Daoy (cell line): ENCODE measurements around the gene DNAJA4. TPM values are rescaled to one million over a fixed set of nuclear protein-coding genes. Genes with fewer than 3 reads are reported as not detected.

Source experiments
- DNase-seq: peaks from one replicate; pipeline ENCODE4 v3.0.0-alpha.2; 2015; ENCODE audit warnings: low read depth
- total RNA-seq: library from RNA; depleted of rRNA; stranded (reverse); fragments of >200 nt; shearing (Covaris generic); gene quantifications from 2 replicates; pipeline ENCODE4 v1.2.3, GENCODE V29; 2014

Gene DNAJA4
- total RNA-seq, 1 experiment from 2014 or later: 1.6 TPM

DNA sequence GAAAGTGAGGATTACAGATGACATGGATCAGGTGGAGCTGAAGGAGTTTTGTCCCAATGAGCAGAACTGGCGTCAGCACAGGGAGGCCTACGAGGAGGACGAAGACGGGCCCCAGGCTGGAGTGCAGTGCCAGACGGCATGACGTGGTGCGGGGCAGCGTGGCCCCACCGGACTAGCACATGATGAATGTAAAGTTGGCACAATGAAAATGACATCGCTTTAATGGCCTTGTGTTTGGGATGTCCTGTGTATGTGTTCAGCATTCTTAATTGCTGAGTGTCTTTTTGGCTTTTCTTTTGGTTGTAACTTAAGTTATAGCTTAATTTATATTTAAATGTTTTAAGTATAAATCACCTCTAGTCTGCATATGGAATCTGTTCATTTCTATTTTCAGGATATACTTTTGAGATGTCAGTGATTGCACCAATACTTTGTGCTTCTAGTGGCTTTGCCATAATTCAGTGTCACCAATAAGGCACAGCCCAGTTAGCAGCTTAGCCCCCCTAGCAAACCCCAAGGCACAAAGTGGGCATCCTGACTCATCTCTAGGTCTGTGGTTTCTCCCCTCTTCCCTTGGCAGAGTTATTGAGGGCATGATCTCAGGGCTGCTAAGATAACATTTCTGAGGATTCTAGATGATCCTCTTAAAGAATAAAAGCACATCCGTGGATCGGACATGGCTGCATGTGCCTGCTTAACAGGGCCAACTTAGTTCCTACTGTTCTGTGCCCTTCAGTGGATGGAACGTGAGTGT lies 16.1 kb downstream of the DNAJA4 start:
- no peak for DNase-seq

DNA sequence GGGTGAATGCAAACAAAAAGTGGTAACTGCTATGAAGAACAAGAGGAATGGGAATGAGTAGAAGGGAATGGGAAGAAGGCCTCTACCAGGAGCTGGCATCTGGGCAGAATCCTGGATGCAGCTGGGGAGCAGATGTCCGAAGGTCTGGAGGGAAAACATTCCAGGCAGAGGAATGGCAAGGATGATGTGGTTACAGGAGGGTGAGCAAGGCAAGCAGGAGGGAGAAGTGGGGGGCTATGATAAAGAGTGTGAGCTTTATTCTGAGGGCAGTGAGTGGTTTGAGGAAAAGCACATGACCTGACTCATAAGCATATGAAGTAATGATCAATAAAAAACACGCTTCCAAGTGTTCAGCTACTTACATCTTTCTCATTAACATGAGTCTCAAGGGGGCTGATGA lies 18.0 kb downstream of the DNAJA4 start:
- no peak for DNase-seq

DNA sequence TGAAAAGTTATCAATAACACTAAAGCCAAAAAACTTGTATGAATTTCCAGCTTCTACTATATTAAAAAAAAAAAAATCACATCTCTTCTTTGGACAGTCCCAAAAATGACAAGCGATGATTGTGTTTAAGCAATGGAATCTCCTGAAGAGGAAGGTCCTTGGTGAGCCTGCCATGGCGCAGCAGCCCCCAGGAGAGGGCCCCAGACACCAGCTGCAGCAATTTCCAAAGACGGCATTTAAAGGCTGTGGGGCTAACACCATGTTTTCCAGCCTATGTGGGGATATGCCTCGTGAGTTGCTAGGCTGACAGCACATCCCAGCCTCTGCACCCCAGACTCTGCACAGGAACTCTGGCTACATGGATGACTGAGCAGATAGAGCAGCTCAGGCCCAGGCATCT lies 20.4 kb downstream of the DNAJA4 start:
- DNase-seq: no peak

DNA sequence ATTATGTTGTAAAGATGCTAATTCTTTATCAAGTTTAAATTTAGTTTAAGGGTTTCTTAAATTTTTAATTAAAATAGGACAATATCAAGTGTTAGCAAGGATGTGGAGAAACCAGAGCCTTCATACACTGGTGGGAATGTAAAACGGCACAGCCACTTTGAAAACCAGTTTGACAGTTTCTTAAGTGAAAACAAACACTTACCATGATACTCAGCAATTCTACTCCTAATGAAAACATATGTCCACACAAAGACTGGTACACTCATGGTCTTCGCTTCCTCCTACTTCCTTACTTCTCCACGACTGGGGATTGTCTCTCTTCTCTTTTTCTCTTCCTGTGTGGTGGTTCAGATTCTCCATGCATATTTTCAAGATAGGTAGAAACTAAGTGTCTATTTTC lies 25.9 kb downstream of the DNAJA4 start:
- no peak for DNase-seq

DNA sequence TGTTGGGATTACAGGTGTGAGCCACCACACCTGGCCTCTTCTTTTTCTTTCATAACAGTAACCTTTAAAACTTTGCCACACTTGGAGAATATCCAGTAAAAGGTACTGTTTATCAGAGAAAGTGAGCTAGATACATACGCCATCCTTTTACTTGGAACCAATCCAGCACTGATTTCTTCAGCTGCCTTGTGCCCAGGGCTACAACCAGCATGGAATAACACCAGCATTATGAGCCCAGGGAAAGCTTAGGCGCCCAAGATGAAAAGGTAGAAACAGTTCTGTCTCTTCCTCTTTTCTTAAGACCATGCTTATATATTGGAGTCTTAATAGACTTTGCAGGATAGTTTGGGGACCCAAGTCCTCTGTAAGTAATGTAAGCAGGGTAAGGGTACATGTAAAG lies 26.7 kb downstream of the DNAJA4 start:
- no peak for DNase-seq

DNA sequence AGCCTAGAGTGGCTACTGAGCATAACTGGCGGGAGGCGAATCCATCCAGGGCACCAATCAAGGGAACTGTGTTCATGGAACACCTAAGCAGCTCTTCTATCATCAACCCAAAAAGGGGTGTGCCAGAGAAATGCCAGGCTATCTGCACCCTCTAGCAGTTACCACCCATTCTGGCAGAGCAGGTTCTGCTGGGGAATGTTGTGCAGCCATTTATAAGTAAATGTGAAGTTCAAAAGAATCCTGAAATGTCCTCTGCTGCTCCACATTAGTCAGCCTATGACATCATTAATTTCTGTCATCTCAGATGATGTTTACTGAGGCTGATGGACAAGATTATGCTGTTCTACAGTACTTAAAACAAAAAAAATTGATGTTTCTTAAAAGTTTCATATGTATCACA lies 27.3 kb downstream of the DNAJA4 start:
- no peak for DNase-seq

DNA sequence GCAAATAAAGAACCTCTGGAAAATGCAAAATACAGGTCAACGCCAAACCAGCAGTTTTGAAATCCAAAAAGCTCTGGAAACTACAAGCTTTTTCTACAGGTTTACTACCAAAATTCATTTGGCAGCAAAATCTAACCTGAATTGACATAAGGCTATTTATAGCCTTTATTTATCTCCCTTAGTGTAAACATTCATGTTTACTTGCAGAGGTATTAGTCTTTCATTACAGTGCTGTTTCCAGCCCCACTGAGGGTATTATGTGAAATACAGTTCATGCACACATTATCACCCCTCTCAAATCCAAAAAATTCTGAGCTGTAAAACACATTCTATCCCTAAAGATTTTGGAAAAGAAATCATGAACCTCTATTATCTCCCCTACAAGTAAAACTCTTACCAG lies 27.9 kb downstream of the DNAJA4 start:
- no peak for DNase-seq

DNA sequence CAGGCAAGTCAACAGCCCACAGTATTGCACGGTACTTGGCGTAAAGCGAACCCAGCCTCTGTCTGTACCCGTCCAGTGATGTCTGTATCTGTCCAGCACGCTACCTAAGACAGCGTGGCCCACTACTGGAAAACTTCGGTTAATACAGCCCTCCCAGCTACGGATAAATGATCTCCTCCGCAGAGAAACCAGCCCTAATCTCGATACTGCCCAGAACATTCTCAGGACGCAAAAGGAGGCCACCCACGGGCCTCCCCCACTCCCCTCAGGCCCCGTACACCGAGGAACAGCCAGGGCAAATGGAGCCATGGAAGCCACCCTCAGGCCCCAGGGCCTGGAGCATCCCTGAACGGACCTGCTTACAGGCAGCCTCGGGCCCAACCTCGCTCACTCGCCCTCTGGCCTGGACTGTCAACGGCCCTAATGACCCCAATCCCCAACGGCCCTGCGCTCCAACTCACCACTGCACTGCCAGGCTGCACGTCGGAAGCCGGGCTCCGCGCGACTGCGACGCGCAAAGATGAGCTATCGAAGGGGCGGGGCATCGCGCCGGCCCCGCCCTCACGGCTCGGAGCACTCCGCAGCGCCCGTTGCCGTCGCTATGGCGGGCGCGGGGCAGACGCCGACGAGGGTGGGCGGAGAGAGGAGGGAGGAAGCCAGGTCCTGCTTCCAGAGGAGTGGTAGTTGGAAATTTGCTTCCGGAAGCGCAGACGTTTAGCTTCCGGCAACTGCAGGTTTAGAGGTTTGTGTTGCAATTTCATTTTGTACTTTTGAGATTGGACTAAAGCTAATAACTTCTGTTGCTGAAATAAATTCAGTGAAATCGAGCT lies 35.0 kb downstream of the DNAJA4 start, which contains the start of gene SKIC8:
Gene SKIC8, minus strand, starts transcription at position 509 of the 830 bp plus-strand sequence. CDS start 3,923 bp downstream, outside the sequence.
- DNase-seq: peak; percentile 96

DNA sequence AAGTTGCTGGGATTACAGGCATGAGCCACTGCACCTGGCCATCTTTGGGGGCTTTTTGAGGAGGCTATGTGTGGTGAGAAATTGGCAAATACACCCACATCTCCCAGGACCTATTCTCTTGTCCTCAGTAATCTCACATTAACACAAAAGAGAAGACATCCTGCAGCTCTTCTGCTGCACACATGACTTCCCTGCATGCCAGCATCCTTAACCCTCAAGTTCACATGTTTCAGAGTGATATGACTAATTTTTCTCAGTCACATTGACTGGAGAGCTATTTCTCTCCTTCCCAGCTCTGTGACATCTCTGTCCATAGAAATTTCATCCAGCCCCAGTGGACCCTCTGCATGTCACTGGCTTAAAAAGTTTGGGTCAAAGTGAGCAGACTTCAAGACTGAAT lies 37.0 kb downstream of the DNAJA4 start:
- DNase-seq: no peak

DNA sequence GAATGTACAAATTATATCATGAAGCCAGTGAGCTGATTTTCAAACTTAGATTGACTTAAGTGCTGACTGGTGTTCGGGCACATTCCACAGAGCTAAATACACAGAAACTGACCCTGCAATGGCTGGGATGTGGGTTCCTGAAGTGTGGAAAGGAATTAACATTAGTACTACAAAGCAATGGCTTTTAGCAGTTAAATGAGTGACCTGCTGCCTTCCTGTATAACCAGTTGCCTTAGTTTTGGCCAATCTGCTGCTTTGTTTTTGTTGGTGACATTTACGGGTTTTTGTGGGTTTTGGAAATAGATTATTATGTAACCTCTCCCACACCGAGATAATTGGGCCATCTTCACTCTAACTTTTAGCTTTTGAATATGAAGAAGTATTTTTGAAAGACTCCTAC lies 37.5 kb downstream of the DNAJA4 start:
- DNase-seq: no peak

DNA sequence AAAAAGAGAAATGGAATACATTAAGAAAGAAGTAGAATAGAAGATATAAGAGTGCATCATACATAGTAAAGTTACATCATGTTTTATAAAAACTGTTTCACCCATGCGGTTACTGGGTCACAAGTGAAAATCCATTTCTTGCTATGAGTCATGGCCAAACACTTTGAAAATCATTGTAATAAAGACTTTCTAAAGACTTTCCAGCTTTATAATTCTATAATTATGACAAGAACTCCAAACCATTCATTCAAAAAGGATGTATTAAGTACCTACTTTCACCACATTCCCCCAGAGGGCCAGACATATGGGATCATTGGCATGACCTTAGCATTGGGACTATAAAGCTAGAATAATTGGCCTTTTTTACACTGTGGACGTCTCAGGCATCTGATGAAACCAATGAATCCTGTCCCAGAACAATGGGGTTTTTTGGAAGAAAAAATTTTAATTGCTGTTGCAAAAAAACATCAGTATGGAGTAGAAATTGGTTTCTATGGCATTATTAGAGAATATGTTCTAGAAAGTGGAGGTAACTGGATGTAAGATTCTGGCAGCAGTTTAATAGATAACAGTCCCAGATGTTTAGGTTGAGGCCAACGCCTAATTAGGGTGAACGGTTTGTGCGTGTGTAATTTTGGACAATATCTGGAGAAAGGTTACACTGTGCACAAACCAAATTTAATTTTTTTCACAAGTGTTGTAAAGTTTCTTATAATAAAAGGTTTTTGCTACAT lies 38.4 kb downstream of the DNAJA4 start:
- DNase-seq: peak; percentile 74

DNA sequence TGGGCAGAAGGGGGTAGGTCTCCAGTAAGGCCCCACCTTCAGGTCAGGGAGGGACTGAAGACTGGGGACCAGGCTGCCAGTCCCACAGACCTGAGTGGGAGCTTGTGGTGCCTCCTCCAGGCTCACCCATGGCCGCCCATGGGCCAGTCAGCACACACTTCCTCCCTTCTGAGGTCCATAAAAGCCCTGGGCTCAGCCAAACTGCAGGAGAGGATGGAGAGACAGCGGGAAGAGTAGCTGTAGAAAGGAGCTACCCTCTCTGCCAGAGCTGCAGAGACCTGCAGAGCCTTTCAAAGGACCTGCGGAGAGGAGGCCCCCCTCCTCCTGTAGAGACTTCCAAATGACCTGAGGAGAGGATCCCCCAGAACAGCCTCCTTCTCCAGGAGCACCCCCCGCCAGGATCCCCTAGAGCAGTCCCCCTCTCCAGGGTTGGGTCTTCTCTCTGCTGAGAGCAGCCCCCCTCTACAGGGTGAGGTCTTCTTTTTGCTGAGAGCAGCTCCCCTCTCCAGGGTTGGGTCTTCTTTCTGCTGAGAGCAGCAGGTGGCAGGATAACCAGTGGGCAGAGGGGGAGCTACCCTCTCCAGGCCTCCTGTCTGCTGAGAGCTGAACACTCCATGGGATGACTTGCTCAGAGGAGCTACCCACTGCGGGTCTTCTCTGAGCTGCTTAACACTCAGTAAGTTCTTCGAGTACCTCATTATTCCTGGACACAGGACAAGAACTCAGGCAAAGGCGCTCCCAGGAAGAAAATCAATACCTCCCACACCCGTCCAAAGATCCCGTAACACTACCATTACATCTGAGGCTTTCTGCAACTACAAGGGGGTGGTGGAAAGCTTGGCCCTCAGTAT lies 40.1 kb downstream of the DNAJA4 start:
- DNase-seq: no peak

DNA sequence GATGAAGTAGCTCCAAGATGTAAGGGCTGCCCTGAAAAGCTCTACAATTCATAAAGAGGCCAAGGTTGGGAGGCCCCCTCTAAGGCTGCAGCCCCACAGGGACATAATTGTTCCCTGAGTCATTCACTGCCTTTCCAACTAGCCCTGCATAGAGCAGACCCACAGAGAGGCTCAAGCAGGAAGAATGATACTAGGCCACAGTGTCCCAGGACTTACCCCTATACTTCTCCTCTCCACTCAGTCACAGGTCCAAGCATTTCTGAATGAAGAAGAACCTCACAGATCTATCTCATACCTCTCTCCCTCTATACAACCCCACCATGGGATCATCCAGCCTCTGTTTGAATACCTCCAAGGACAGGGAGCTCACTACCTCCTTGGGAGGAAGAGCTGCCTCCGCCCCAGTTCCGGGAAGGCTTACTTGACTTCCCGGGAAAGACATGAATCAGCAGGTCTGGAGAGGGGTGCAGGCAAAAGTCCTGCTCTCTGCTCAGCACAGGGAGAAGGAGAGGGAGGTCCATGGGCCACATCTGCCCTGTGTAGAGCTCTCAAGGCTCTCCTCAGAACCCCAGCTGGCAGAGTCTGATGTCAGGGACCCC lies 41.9 kb downstream of the DNAJA4 start:
- peak; percentile 88 for DNase-seq

DNA sequence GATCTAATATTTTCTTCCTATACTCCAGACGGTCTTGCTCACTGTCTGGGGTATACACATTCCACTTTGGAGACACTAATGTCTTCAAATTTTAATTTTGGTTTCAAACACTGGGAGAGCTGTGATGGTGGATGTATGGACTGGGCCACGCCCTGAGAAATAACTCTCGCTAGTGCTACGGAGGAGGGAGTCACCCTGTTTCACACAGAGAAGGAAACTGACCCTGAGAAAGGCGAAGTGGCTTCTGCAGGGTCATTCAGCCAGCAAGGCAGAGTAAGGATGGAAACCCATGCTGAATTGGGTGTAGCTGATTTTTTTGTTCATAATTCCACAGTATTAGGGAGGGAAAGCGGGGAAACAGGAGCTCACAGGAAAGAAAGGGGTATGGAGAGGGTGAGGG lies 43.6 kb downstream of the DNAJA4 start:
- no peak for DNase-seq

DNA sequence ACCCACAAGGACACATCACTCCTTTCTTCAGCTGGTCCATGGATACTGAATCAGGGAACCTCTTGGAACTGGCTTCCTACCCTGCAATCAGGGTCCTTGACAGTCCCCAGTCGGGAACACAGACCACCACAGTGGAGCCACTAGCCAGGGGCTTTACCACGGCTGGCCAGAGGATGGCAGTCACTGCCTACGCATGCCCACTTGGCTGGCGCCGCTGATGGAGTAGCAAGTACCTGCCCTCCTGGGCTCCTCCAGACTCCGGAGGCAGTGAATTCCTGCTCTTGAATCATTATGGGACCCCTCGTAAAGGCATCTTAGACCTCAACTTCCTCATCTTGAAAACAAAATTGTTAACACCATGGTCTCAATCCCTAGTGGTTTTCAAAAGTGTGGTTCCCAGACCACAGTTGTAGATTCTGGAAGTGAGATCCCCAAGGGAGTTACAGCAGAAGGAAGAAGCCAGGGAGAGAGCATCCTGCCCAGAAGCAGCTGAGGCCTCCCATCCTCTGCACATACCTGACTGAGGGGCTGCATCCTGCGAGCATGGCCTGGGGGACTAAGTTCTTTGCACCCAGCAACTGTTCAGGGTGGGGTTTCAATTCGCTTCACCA lies 44.2 kb downstream of the DNAJA4 start:
- DNase-seq: peak; percentile 80

DNA sequence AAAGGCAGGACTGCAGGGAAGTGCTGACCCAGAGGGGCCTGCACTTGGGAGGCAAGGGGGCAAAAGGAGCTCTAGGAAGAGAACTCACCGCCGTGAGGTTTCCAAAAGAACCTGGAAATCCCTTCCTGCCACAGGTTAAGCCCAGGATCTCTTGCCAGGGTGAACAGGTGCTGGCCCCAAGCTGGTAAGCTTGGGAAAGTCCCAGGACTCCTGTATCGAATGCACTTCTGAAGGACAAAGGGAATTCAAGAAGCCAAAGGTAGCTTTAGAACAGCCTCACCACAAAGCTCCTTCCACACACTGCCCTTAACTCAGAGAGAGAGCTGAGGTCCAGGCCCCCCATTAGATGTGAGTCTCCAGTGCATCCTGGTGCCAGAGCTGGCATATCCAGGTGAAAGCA lies 46.9 kb downstream of the DNAJA4 start:
- no peak for DNase-seq

DNA sequence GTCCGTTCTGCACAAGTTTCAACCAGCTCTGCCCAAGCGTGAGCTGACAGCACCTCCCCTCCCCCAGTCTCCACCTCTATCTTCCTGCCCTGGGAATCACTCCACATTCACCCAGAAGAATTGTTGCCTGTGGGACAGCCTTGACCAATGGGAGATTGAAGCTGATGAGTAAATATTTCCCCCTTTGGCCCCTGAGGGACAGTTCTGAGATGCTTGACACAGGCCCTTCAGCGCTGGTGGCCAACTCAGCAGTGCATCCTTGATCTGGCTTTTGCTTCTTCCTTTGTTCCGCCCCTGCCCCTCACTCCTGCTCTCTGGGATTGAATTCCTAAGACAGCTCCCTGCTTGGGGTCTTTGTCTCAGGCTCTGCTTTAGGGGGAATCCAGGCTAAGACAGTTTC lies 48.2 kb downstream of the DNAJA4 start:
- no peak for DNase-seq

DNA sequence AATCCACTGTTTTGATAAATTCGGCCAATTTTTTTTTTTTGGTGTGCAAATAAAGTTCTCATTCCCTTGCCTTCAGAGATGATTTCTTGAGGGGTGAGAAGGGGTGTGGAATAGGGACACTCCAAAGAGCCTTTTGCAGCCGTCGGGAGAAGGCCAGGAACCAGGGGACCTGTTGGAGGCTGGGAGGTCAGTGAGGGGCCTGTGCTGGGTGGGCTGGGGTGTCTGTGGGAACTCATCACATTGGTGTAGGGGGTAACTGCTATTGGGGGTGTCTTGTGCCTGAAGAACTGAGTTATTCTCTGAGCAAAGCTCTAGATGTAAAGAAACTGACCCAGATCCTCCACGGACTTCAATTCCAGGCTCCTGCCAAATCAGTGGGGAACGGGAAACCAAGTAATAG lies 48.6 kb downstream of the DNAJA4 start:
- DNase-seq: no peak

DNA sequence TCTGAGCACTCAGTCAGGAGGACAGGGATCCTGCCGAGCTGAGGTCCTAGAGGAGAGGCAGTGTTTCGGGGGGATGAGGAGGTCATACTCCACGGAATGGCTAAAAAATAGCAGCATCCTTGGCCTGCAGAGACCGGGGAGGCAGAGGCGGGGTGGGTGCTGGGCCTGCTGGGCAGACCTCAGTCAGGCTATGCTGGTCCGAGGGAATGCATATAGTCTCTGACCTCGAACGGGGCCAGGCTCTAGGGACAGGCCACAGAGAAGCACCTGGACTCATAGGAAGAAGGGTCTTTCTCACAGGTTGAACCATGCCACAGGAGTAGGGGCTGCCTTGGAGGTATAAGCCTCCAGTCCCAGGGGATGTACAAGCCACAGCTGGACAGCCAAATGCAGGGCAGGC lies 49.0 kb downstream of the DNAJA4 start:
- no peak for DNase-seq

DNA sequence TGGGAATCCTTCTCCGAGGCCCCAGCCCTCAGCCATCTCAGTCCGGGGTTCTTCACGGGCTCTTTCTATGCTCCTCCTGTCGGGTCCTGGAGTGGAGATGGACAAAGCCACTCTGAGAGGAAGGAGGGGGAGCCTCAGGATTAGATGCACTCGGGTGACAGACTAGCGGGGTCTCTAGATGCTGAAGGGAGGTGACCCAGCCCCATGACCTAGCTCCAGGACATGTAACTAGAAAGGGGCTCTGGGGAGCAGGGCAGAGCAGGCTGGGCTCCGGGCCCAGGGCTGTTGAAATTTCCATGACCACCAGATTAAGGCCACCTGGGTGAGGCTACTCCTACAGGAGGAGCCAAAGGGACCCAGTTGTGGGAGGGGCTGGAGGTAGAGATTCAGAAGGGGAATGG lies 49.8 kb downstream of the DNAJA4 start:
- no peak for DNase-seq
